ENCODE measurements around the gene PTPRM.

DNA sequence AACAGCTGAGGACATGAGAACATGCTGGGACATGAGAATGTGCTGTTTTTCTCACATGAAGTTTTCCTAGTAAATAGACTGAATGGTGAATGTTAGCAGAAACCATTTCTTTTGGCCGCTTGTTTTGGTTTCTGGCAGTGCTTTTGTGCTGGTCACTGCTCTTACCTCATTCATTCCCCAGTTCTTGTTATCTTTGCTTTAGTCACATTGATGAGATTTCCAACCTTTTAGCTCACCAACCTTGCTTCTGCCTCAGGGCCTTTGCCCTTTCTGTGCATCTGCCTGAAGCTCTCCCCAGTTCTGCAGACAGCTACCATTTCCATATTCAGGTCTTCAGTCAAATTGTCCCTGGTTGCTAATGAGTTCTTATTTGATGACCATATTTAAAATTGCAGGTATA, 91.6 kb downstream of the PTPRM start:
- TF ChIP-seq EP300 (IDR thresholded peaks at IDR 0.05) (no peak), POLR2A (IDR thresholded peaks at IDR 0.05) (no peak)
- TF ChIP-seq, protein P1, sequence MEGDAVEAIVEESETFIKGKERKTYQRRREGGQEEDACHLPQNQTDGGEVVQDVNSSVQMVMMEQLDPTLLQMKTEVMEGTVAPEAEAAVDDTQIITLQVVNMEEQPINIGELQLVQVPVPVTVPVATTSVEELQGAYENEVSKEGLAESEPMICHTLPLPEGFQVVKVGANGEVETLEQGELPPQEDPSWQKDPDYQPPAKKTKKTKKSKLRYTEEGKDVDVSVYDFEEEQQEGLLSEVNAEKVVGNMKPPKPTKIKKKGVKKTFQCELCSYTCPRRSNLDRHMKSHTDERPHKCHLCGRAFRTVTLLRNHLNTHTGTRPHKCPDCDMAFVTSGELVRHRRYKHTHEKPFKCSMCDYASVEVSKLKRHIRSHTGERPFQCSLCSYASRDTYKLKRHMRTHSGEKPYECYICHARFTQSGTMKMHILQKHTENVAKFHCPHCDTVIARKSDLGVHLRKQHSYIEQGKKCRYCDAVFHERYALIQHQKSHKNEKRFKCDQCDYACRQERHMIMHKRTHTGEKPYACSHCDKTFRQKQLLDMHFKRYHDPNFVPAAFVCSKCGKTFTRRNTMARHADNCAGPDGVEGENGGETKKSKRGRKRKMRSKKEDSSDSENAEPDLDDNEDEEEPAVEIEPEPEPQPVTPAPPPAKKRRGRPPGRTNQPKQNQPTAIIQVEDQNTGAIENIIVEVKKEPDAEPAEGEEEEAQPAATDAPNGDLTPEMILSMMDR (IDR thresholded peaks at IDR 0.05): no peak

Measured in ovary (tissue), 3 donors.